ENCODE data around the gene ZGPAT. TPM values are rescaled to one million over a fixed set of nuclear protein-coding genes. Genes with fewer than 3 reads are reported as not detected.

ZGPAT gene
- total and polyA plus RNA-seq, 10 of the 15 experiments (the other 5 are each of a cell fraction or from before 2014, with no cell fraction given), result 0.58 to 52.9 (median 18.0) TPM

- no TSS peak for BruUV-seq (replicated peaks)
- Histone ChIP-seq H3K9me3 (replicated peaks; ENCODE audit: control insufficient read depth, insufficient read depth, low read length) (no peaks in the 10 kb centered on the region), H3K4me3 (no peak overlapping the region), H3K27ac (ENCODE audit: control insufficient read depth, insufficient read depth) (no peak overlapping the region), H3K9ac (ENCODE audit: control insufficient read depth, insufficient read depth, low read length) (no peak overlapping the region), H3K27me3 (replicated peaks in 1 of 2; ENCODE audit: control insufficient read depth in 2 of 2, insufficient read depth in 2 of 2, low read length in 1 of 2) (no peaks in the 10 kb centered on the region), H3K4me1 (ENCODE audit: control insufficient read depth, insufficient read depth, low read length) (peaks cover 3% of the 10 kb centered on the region), H3K36me3 (ENCODE audit: control insufficient read depth in 2 of 2, insufficient read depth in 2 of 2, low read length in 1 of 2) (no peaks in the 10 kb centered on the region), H3K4me2 (ENCODE audit: control insufficient read depth, insufficient read depth) (no peak overlapping the region), H3K79me2 (ENCODE audit: control insufficient read depth, insufficient read depth, low read length) (no peaks in the 10 kb centered on the region), H2AFZ (ENCODE audit: control insufficient read depth, low read depth, low read length) (no peak overlapping the region), H4K20me1 (ENCODE audit: control insufficient read depth, insufficient read depth) (no peaks in the 10 kb centered on the region)
- CTCF ChIA-PET, result no interaction called here
- SMC1A ChIA-PET (ENCODE audit: uncharacterized antibody, unreplicated experiment), result no interaction called here
- in situ Hi-C loops (cut with MboI) (no loop called here), intact Hi-C loops (cut with micrococcal nuclease; ENCODE audit: unreplicated experiment) (no loop called here)
- 89% methylated on average over 10 of the region's 10 CpGs for WGBS (ENCODE audit: insufficient coverage, insufficient replicate concordance, low lambda C conversion rate, missing lambda C conversion rate)
- no peak for FAIRE-seq
- ATAC-seq, result no peak
- TF ChIP-seq RAD21 (IDR thresholded peaks at IDR 0.05; ENCODE audit: insufficient read depth, low read depth, low read length) (no peak), SIX5 (IDR thresholded peaks at IDR 0.05; ENCODE audit: low read depth, low read length, severe bottlenecking) (peak; percentile 22)
- RAD21 ChIA-PET (ENCODE audit: unreplicated experiment), result no interaction called here
- DNase-seq (ENCODE audit: low read depth, low spot score), result no peak
- POLR2A ChIA-PET, result no interaction called here
Observed at GRCh38 chr20:63693083-63693732, 14.6 kb upstream of the ZGPAT start.

DNA sequence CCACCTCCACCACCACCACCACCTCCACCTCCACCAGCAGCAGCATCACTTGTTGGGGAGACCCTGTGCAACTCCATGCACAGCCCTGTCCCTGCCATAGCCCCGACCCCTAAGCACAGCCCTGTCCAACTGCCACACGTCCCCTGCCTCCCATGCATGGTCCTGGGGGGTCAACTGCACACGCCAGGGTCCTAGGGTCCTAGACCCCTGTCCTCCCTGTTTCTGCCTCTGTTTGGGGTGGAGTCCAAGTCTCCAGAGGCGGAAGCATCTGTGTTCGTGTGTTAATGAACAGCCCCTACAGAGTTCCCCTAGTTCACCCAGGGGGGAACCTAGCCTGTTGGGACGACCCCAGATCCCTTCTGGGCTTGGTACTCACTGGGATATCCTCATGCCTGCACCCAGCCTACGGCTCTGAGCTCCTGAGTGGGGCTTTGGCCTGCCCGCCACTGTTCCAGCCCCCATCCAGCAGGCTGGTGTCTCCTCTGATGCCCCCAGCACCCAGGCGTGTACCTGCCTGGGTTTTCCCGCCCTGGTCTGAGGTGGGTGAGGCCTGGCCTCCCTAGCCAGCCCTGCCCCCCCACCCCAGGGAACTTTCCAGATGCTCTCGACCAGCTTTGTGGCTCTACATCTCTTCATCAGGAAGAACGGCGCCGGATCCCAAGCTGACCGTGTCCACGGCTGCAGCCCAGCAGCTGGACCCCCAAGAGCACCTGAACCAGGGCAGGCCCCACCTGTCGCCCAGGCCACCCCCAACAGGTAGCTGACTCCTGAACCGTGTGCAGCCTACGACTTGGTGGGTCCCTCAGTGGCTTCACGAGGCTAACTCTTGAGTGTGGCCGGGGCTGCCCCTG is 13.9 kb upstream of the ZGPAT start:
- no peak overlapping the region for H3K9ac ChIP-seq (ENCODE audit: control insufficient read depth, insufficient read depth, low read length)
- H3K4me2 ChIP-seq (ENCODE audit: control insufficient read depth, insufficient read depth), result no peak overlapping the region
- ChIA-PET RAD21 (ENCODE audit: unreplicated experiment) (interaction anchor here (0.6 kb wide), 1 partner anchor 363 kb away, joined by 6 read pairs; no protein-coding TSS in a partner anchor), CTCF (interaction anchor here (0.5 kb wide), 1 partner anchor 76 kb away, joined by 5 read pairs; no protein-coding TSS in a partner anchor), SMC1A (ENCODE audit: uncharacterized antibody, unreplicated experiment) (no interaction called here), POLR2A (interaction anchor here (0.6 kb wide), 1 partner anchor 299 kb away, joined by 3 read pairs; no protein-coding TSS in a partner anchor)
- H3K36me3 ChIP-seq (ENCODE audit: control insufficient read depth in 2 of 2, insufficient read depth in 2 of 2, low read length in 1 of 2), result no peaks in the 10 kb centered on the region
- intact Hi-C loops (cut with micrococcal nuclease; ENCODE audit: unreplicated experiment) (no loop called here), in situ Hi-C loops (cut with MboI) (no loop called here)
- 86% methylated on average over 20 of the region's 21 CpGs for WGBS (ENCODE audit: insufficient coverage, insufficient replicate concordance, low lambda C conversion rate, missing lambda C conversion rate)
- no peaks in the 10 kb centered on the region for H4K20me1 ChIP-seq (ENCODE audit: control insufficient read depth, insufficient read depth)
- no TSS peak for BruUV-seq (replicated peaks)
- no peak overlapping the region for H3K4me3 ChIP-seq
- H3K79me2 ChIP-seq (ENCODE audit: control insufficient read depth, insufficient read depth, low read length), result no peaks in the 10 kb centered on the region
- H3K9me3 ChIP-seq (replicated peaks; ENCODE audit: control insufficient read depth, insufficient read depth, low read length), result no peaks in the 10 kb centered on the region
- H3K27ac ChIP-seq (ENCODE audit: control insufficient read depth, insufficient read depth), result no peak overlapping the region
- ATAC-seq, result no peak
- no peak overlapping the region for H2AFZ ChIP-seq (ENCODE audit: control insufficient read depth, low read depth, low read length)
- peaks cover 8% of the 10 kb centered on the region for H3K4me1 ChIP-seq (ENCODE audit: control insufficient read depth, insufficient read depth, low read length)
- no peak for FAIRE-seq
- no peaks in the 10 kb centered on the region for H3K27me3 ChIP-seq (replicated peaks in 1 of 2; ENCODE audit: control insufficient read depth in 2 of 2, insufficient read depth in 2 of 2, low read length in 1 of 2)
- TF ChIP-seq SP1 (IDR thresholded peaks at IDR 0.05; ENCODE audit: low read depth, low read length) (no peak), TARDBP (IDR thresholded peaks at IDR 0.05; ENCODE audit: borderline replicate concordance) (no peak), MTA3 (IDR thresholded peaks at IDR 0.05; ENCODE audit: borderline replicate concordance, low read length) (peak; percentile 18; the same call in 1 of the 2 replicates), POLR2A (IDR thresholded peaks at IDR 0.05; ENCODE audit: low read depth, low read length) (peak; percentile 64)
- no peak for DNase-seq (ENCODE audit: low read depth, low spot score)

All from GM12878 (cell line).